Measurements from ENCODE around the gene CAP1.

GRCh38 chr1:40041466-40041838, 923 bp downstream of the CAP1 start:
- TF ChIP-seq CTCF (IDR thresholded peaks at IDR 0.05 in 8 of 11, conservative IDR thresholded peaks at IDR 0.05 in 3 of 11) (no peak), POLR2A (IDR thresholded peaks at IDR 0.05) (no peak)
